SK-N-SH treated with all-trans-retinoic acid at 6 μM for 48 hours (cell line): ENCODE data around the gene NKX1-1.

Experiments
- ATAC-seq: fragments of 200-7000 bp; cut with Tn5 transposase; 3 replicates; pipeline ENCODE4 v1.9.1; 2020; ENCODE audit warnings: mild to moderate bottlenecking, moderate library complexity
- ARNTL ChIP-seq: fragments of 450-650 bp; formaldehyde crosslinking; IDR thresholded peaks from 2 replicates; pipeline ENCODE4 v1.5.0; 2020; ENCODE audit warnings: low read depth, mild to moderate bottlenecking, moderate library complexity, borderline replicate concordance
- CREB5 ChIP-seq: fragments of 250-450 bp; sonication (Bioruptor Pico); IDR thresholded peaks from 2 replicates; pipeline ENCODE4 v1.5.1; 2020; ENCODE audit warnings: low read depth, mild to moderate bottlenecking, moderate library complexity
- CSDC2 ChIP-seq: fragments of 250-450 bp; sonication (Bioruptor Pico); IDR thresholded peaks from 2 replicates; pipeline ENCODE4 v1.5.0; 2020; ENCODE audit warnings: mild to moderate bottlenecking, moderate library complexity
- CSRNP3 ChIP-seq: fragments of 250-450 bp; sonication (Bioruptor Pico); IDR thresholded peaks from 2 replicates; pipeline ENCODE4 v1.5.1; 2021; ENCODE audit warnings: mild to moderate bottlenecking, moderate library complexity
- ESRRG ChIP-seq: fragments of 250-450 bp; sonication (Bioruptor Pico); IDR thresholded peaks from 2 replicates; pipeline ENCODE4 v1.6.1; 2021; ENCODE audit warnings: mild to moderate bottlenecking
- GLIS3 ChIP-seq: fragments of 250-450 bp; sonication (Bioruptor Pico); IDR thresholded peaks from 2 replicates; pipeline ENCODE4 v1.5.0; 2020; ENCODE audit warnings: mild to moderate bottlenecking, moderate library complexity
- ISL1 ChIP-seq: fragments of 250-450 bp; sonication (Bioruptor Pico); IDR thresholded peaks from 2 replicates; pipeline ENCODE4 v2.1.2; 2022; ENCODE audit warnings: mild to moderate bottlenecking, moderate library complexity
- OSR1 ChIP-seq: fragments of 250-450 bp; sonication (Bioruptor Pico); IDR thresholded peaks from 2 replicates; pipeline ENCODE4 v1.8.0; 2022; ENCODE audit warnings: moderate library complexity, mild to moderate bottlenecking, inconsistent platforms
- PATZ1 ChIP-seq: fragments of 250-450 bp; sonication (Bioruptor Pico); IDR thresholded peaks from 2 replicates; pipeline ENCODE4 v1.8.0; 2020; ENCODE audit warnings: mild to moderate bottlenecking, moderate library complexity, borderline replicate concordance
- POU6F1 ChIP-seq: fragments of 250-450 bp; sonication (Bioruptor Pico); IDR thresholded peaks from 2 replicates; pipeline ENCODE4 v1.8.0; 2021; ENCODE audit warnings: low read depth, mild to moderate bottlenecking, moderate library complexity, borderline replicate concordance
- PPARA ChIP-seq: fragments of 250-450 bp; sonication (Bioruptor Pico); IDR thresholded peaks from 2 replicates; pipeline ENCODE4 v1.5.0; 2020; ENCODE audit warnings: mild to moderate bottlenecking, borderline replicate concordance
- RARB ChIP-seq: fragments of 250-450 bp; sonication (Bioruptor Pico); IDR thresholded peaks from 2 replicates; pipeline ENCODE4 v1.8.0; 2021; ENCODE audit warnings: mild to moderate bottlenecking, moderate library complexity
- SNAI2 ChIP-seq: fragments of 250-450 bp; sonication (Bioruptor Pico); IDR thresholded peaks from 2 replicates; pipeline ENCODE4 v1.5.0; 2020; ENCODE audit warnings: mild to moderate bottlenecking, moderate library complexity
- TOX ChIP-seq: fragments of 250-450 bp; sonication (Bioruptor Pico); IDR thresholded peaks from 2 replicates; pipeline ENCODE4 v1.8.0; 2021; ENCODE audit warnings: mild to moderate bottlenecking, moderate library complexity, borderline replicate concordance
- TSHZ2 ChIP-seq: fragments of 250-450 bp; sonication (Bioruptor Pico); IDR thresholded peaks from 2 replicates; pipeline ENCODE4 v1.5.0; 2020; ENCODE audit warnings: mild to moderate bottlenecking, moderate library complexity
- ZC3H10 ChIP-seq: fragments of 250-450 bp; sonication (Bioruptor Pico); IDR thresholded peaks from 2 replicates; pipeline ENCODE4 v1.5.1; 2021; ENCODE audit warnings: mild to moderate bottlenecking, moderate library complexity
- ZFP3 ChIP-seq: fragments of 250-450 bp; sonication (Bioruptor Pico); IDR thresholded peaks from 2 replicates; pipeline ENCODE4 v1.5.0; 2020; ENCODE audit warnings: mild to moderate bottlenecking, moderate library complexity
- ZFP30 ChIP-seq: fragments of 450-650 bp; formaldehyde crosslinking; IDR thresholded peaks from 2 replicates; pipeline ENCODE4 v1.5.0; 2022; ENCODE audit warnings: mild to moderate bottlenecking, moderate library complexity
- ZNF565 ChIP-seq: fragments of 450-650 bp; formaldehyde crosslinking; conservative IDR thresholded peaks from 2 replicates; pipeline ENCODE4 v1.5.0; 2020; ENCODE audit warnings: low read depth, mild to moderate bottlenecking, moderate library complexity
- ZNF70 ChIP-seq: fragments of 450-650 bp; formaldehyde crosslinking; IDR thresholded peaks from 2 replicates; pipeline ENCODE4 v1.5.0; 2020; ENCODE audit warnings: mild to moderate bottlenecking, moderate library complexity

NKX1-1 gene

GRCh38 chr4:1427010-1427409 is 20.8 kb upstream of the NKX1-1 start (continued):
- no peak for TF ChIP-seq POU6F1 (CRISPR knock-in tag)

- ATAC-seq: no peak
- no peak for TF ChIP-seq TOX (CRISPR knock-in tag)
- TF ChIP-seq ZFP3 (CRISPR knock-in tag): no peak
- no peak for TF ChIP-seq CSDC2 (CRISPR knock-in tag)
- TF ChIP-seq PPARA (CRISPR knock-in tag): no peak
- no peak for TF ChIP-seq CSRNP3 (CRISPR knock-in tag)
- TF ChIP-seq ESRRG: no peak
- TF ChIP-seq GLIS3 (CRISPR knock-in tag): no peak
- no peak for TF ChIP-seq CREB5
These were observed 15.4 kb upstream of the NKX1-1 start for GRCh38 chr4:1421657-1422056.

- TF ChIP-seq CREB5: no peak
- no peak for TF ChIP-seq ZNF70 (CRISPR knock-in tag)
- no peak for TF ChIP-seq ZFP3 (CRISPR knock-in tag)
- no peak for TF ChIP-seq POU6F1 (CRISPR knock-in tag)
- no peak for TF ChIP-seq ZC3H10
- TF ChIP-seq CSDC2 (CRISPR knock-in tag): no peak
- TF ChIP-seq TOX (CRISPR knock-in tag): no peak
- TF ChIP-seq TSHZ2 (CRISPR knock-in tag): no peak
- no peak for TF ChIP-seq ISL1 (CRISPR knock-in tag)
- no peak for TF ChIP-seq PATZ1 (CRISPR knock-in tag)
- TF ChIP-seq ESRRG: no peak
- TF ChIP-seq OSR1 (CRISPR knock-in tag): no peak
- no peak for TF ChIP-seq ZFP30 (CRISPR knock-in tag)
- TF ChIP-seq RARB (CRISPR knock-in tag): no peak
- no peak for TF ChIP-seq ARNTL (CRISPR knock-in tag)
- TF ChIP-seq PPARA (CRISPR knock-in tag): no peak
- TF ChIP-seq SNAI2 (CRISPR knock-in tag): no peak
- TF ChIP-seq ZNF565 (CRISPR knock-in tag): no peak
These were observed 13.5 kb upstream of the NKX1-1 start for GRCh38 chr4:1419708-1420107.

More at GRCh38 chr4:1419708-1420107, 13.5 kb upstream of the NKX1-1 start:
- ATAC-seq: no peak
